ENCODE data around the gene GADD45GIP1. TPM values are rescaled to one million over a fixed set of nuclear protein-coding genes. Genes with fewer than 3 reads are reported as not detected.

The GADD45GIP1 gene
- total RNA-seq, 5 donors from 2014 or later (not counting 1 experiment from before 2014, with no cell fraction given) = 6.2 to 22.6 (median 20.1) TPM

- peak overlapping the region; percentile 39 to 99 (median 57) for H3K4me3 Mint-ChIP-seq
- peak overlapping the region; percentile 48 to 65 for H3K27ac Mint-ChIP-seq
- H3K4me1 ChIP-seq (ENCODE audit: control insufficient read depth in 1 of 2, extremely low read depth in 1 of 2, insufficient read depth in 2 of 2, low read length in 2 of 2) = peaks cover 27 to 84% of the 10 kb centered on the region in 2 experiments
- H3K27me3 Mint-ChIP-seq = no peaks in the 10 kb centered on the region
- peaks cover 38% of the 10 kb centered on the region for H3K36me3 Mint-ChIP-seq
- ATAC-seq (replicated peaks in 1 of 4) (no peak), DNase-seq (no peak)
- no peaks in the 10 kb centered on the region for H3K9me3 ChIP-seq
- H3K4me1 Mint-ChIP-seq = peaks cover 71 to 73% (median 73%) of the 10 kb centered on the region in 3 donors
- ChIA-PET POLR2A (interaction anchor here in 1 of 2 donors (0.6 kb wide), 1 partner anchor 760 kb away, joined by 5 read pairs; no protein-coding TSS in a partner anchor), CTCF (no interaction called here)
- H3K4me3 ChIP-seq (ENCODE audit: control insufficient read depth in 1 of 2, extremely low read depth in 1 of 2, low read length in 1 of 2) = no peak overlapping the region
- H3K27me3 ChIP-seq (replicated peaks in 1 of 2; ENCODE audit: control insufficient read depth in 2 of 2, extremely low read depth in 1 of 2, insufficient read depth in 2 of 2, low read length in 1 of 2) = no peaks in the 10 kb centered on the region
- no peaks in the 10 kb centered on the region for H3K9me3 Mint-ChIP-seq
- peaks cover 11 to 58% of the 10 kb centered on the region in 2 donors for H3K36me3 ChIP-seq (ENCODE audit: control insufficient read depth in 2 of 2, extremely low read depth in 1 of 2, insufficient read depth in 1 of 2, low read length in 1 of 2)
- WGBS (ENCODE audit: insufficient coverage) = no CpG with 5 or more reads among the region's 2 CpGs
- H3K27ac ChIP-seq (ENCODE audit: low read length) = peak overlapping the region; percentile 16
Measured at GRCh38 chr19:12940897-12941296, 16.1 kb downstream of the GADD45GIP1 start.

DNA sequence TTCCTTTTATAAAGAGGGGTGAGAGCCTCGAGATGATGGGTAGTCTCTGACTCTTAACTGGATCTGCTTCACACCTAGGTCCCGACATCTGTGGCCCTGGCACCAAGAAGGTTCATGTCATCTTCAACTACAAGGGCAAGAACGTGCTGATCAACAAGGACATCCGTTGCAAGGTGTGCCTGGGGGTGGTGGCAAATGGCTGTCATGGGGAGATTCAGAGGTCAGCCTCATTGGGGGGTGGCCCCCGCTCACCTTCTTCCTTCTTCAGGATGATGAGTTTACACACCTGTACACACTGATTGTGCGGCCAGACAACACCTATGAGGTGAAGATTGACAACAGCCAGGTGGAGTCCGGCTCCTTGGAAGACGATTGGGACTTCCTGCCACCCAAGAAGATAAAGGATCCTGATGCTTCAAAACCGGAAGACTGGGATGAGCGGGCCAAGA, 17.0 kb downstream of the GADD45GIP1 start:
- Histone ChIP-seq H3K27ac (ENCODE audit: low read length) (peak overlapping the region; percentile 21), H3K27me3 (replicated peaks in 1 of 2; ENCODE audit: control insufficient read depth in 2 of 2, extremely low read depth in 1 of 2, insufficient read depth in 2 of 2, low read length in 1 of 2) (no peaks in the 10 kb centered on the region), H3K4me1 (ENCODE audit: control insufficient read depth in 1 of 2, extremely low read depth in 1 of 2, insufficient read depth in 2 of 2, low read length in 2 of 2) (peaks cover 27 to 78% of the 10 kb centered on the region in 2 experiments), H3K36me3 (ENCODE audit: control insufficient read depth in 2 of 2, extremely low read depth in 1 of 2, insufficient read depth in 1 of 2, low read length in 1 of 2) (peaks cover 11 to 56% of the 10 kb centered on the region in 2 donors), H3K4me3 (ENCODE audit: control insufficient read depth in 1 of 2, extremely low read depth in 1 of 2, low read length in 1 of 2) (peak overlapping the region; percentile 82 to 94), H3K9me3 (no peaks in the 10 kb centered on the region)
- WGBS (ENCODE audit: insufficient coverage) = 50% methylated on average over 3 of the region's 10 CpGs
- ChIA-PET POLR2A (no interaction called here), CTCF (no interaction called here)
- Mint-ChIP-seq H3K9me3 (no peaks in the 10 kb centered on the region), H3K36me3 (peaks cover 38% of the 10 kb centered on the region), H3K27ac (peak overlapping the region; percentile 92 to 95), H3K27me3 (no peaks in the 10 kb centered on the region), H3K4me1 (peaks cover 64 to 65% (median 65%) of the 10 kb centered on the region in 3 donors), H3K4me3 (peak overlapping the region; percentile 98 to 99 (median 99))
- ATAC-seq (replicated peaks in 1 of 4) (no peak), DNase-seq (no peak)

DNA sequence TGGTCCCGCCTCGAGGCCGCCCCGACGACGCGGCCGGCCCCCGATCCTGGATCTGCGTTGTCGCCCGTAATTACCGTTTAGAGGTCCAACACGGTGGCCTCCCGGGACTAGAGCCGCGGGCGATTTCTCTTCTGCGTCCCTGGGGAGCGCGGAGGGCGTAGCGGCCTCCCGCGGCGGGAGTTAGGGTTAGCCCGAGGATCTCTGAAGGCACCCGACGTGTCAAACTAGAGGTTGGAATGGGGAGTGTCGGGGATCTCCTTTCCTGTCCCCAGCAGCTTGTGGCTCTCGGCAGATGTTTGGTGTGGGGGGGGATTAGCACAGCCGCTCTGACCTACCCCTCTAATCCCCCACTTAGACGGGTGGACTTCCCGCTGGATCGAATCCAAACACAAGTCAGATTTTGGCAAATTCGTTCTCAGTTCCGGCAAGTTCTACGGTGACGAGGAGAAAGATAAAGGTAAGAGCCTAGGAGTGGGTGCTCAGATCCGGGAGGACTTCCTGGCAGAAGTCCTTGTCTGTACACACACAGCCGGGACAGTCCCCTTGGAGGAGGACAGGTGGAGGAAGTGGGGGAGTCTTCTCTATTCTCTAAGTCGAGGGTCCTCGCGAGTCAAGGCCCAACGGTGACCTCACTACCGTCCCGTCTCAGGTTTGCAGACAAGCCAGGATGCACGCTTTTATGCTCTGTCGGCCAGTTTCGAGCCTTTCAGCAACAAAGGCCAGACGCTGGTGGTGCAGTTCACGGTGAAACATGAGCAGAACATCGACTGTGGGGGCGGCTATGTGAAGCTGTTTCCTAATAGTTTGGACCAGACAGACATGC, 18.0 kb downstream of the GADD45GIP1 start:
- Mint-ChIP-seq H3K4me3 (peak overlapping the region; percentile 98 to 99 (median 99)), H3K27me3 (no peaks in the 10 kb centered on the region), H3K36me3 (peaks cover 36% of the 10 kb centered on the region), H3K4me1 (peaks cover 57 to 62% (median 60%) of the 10 kb centered on the region in 3 donors), H3K9me3 (no peaks in the 10 kb centered on the region), H3K27ac (peak overlapping the region; percentile 92 to 95)
- Histone ChIP-seq H3K4me1 (ENCODE audit: control insufficient read depth in 1 of 2, extremely low read depth in 1 of 2, insufficient read depth in 2 of 2, low read length in 2 of 2) (peaks cover 27 to 72% of the 10 kb centered on the region in 2 experiments), H3K36me3 (ENCODE audit: control insufficient read depth in 2 of 2, extremely low read depth in 1 of 2, insufficient read depth in 1 of 2, low read length in 1 of 2) (peaks cover 11 to 46% of the 10 kb centered on the region in 2 donors), H3K9me3 (no peaks in the 10 kb centered on the region), H3K27me3 (replicated peaks in 1 of 2; ENCODE audit: control insufficient read depth in 2 of 2, extremely low read depth in 1 of 2, insufficient read depth in 2 of 2, low read length in 1 of 2) (no peaks in the 10 kb centered on the region), H3K27ac (ENCODE audit: low read length) (peak overlapping the region; percentile 30), H3K4me3 (ENCODE audit: control insufficient read depth in 1 of 2, extremely low read depth in 1 of 2, low read length in 1 of 2) (peak overlapping the region; percentile 82 to 94)
- DNase-seq = peak in 20 of 35 experiments; percentile 8 to 61 (median 26)
- ATAC-seq (replicated peaks in 1 of 4) = peak; percentile 15 to 25 (median 18)
- WGBS (ENCODE audit: insufficient coverage) = under 1% methylated on average over 37 of the region's 54 CpGs
- ChIA-PET CTCF (no interaction called here), POLR2A (no interaction called here)

DNA sequence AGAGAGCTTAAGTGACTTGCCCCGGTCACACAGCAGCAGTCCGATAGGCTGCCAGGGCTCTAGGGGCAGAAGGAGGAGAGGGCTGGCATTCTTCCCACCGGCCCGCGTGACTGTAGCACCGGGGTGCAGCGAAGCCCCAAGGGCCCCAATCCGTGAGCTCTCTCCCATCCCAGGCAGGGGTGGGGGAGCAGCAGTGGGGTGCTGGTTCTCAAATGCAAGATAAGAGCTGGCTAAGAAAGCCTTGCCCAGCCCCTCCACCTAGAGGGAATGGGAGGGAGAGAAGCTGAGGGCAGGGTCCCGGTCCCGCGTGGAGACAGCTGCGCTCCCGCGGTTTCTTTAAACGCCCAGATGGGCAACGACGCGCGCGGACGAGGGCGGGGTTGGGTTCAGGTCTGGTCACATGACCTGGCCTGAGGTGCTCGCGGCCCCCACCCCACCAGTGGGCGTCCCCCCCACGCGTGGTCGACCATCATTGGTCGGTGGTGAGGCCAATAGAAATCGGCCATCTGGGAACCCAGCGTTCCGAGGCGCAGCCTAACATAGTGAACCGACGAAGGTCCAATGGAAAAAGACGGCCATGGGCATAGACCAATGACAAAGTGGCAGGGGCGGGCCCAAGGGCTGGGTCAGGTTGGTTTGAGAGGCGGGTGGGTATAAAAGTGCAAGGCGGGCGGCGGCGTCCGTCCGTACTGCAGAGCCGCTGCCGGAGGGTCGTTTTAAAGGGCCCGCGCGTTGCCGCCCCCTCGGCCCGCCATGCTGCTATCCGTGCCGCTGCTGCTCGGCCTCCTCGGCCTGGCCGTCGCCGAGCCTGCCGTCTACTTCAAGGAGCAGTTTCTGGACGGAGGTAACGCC, 18.9 kb downstream of the GADD45GIP1 start, which contains the start of gene CALR:
TSS of gene CALR (plus strand) at position 683 of the 852 bp plus-strand sequence. CDS start at position 754, 71 bp downstream.
- Histone ChIP-seq H3K27ac (ENCODE audit: low read length) (peak within 1 kb of the TSS; percentile 30), H3K4me1 (ENCODE audit: control insufficient read depth in 1 of 2, extremely low read depth in 1 of 2, insufficient read depth in 2 of 2, low read length in 2 of 2) (peaks cover 27 to 70% of the 10 kb centered on the region in 2 experiments), H3K9me3 (no peaks in the 10 kb centered on the region), H3K27me3 (replicated peaks in 1 of 2; ENCODE audit: control insufficient read depth in 2 of 2, extremely low read depth in 1 of 2, insufficient read depth in 2 of 2, low read length in 1 of 2) (no peaks in the 10 kb centered on the region), H3K4me3 (ENCODE audit: control insufficient read depth in 1 of 2, extremely low read depth in 1 of 2, low read length in 1 of 2) (peak within 1 kb of the TSS; percentile 82 to 94), H3K36me3 (ENCODE audit: control insufficient read depth in 2 of 2, extremely low read depth in 1 of 2, insufficient read depth in 1 of 2, low read length in 1 of 2) (peaks cover 11 to 38% of the 10 kb centered on the region in 2 donors)
- Mint-ChIP-seq H3K4me1 (peaks cover 57 to 63% (median 61%) of the 10 kb centered on the region in 3 donors), H3K27ac (peak within 1 kb of the TSS; percentile 92 to 95), H3K4me3 (peak within 1 kb of the TSS; percentile 98 to 99 (median 99)), H3K36me3 (peaks cover 30% of the 10 kb centered on the region), H3K27me3 (no peaks in the 10 kb centered on the region), H3K9me3 (no peaks in the 10 kb centered on the region)
- under 1% methylated on average over 62 of the region's 63 CpGs for WGBS (ENCODE audit: insufficient coverage)
- POLR2A ChIA-PET = interaction anchor here in 1 of 2 donors (0.6 kb wide), 1 partner anchor 1537 kb away, joined by 6 read pairs; no protein-coding TSS in a partner anchor
- ATAC-seq (replicated peaks in 1 of 4) (peak; percentile 88 to 91 (median 90)), DNase-seq (peak; percentile 96 to 100 (median 98))
- CTCF ChIA-PET = interaction anchor here in 1 of 2 donors (0.6 to 1.1 kb wide), 3 partner anchors 10 to 53 kb away, joined by 3 to 9 read pairs (median 5); partner anchors contain the start of gene GCDH

- DNase-seq (no peak), ATAC-seq (replicated peaks in 1 of 4) (no peak)
- no peaks in the 10 kb centered on the region for H3K9me3 Mint-ChIP-seq
- 36% methylated on average over 12 of the region's 23 CpGs for WGBS (ENCODE audit: insufficient coverage)
- Histone ChIP-seq H3K27ac (ENCODE audit: low read length) (no peak overlapping the region), H3K27me3 (replicated peaks in 1 of 2; ENCODE audit: control insufficient read depth in 2 of 2, extremely low read depth in 1 of 2, insufficient read depth in 2 of 2, low read length in 1 of 2) (no peaks in the 10 kb centered on the region), H3K9me3 (no peaks in the 10 kb centered on the region), H3K4me3 (ENCODE audit: control insufficient read depth in 1 of 2, extremely low read depth in 1 of 2, low read length in 1 of 2) (peak overlapping the region; percentile 82 to 94), H3K36me3 (ENCODE audit: control insufficient read depth in 2 of 2, extremely low read depth in 1 of 2, insufficient read depth in 1 of 2, low read length in 1 of 2) (peaks cover 11 to 30% of the 10 kb centered on the region in 2 donors), H3K4me1 (ENCODE audit: control insufficient read depth in 1 of 2, extremely low read depth in 1 of 2, insufficient read depth in 2 of 2, low read length in 2 of 2) (peaks cover 33 to 71% of the 10 kb centered on the region in 2 experiments)
- peaks cover 63 to 68% (median 65%) of the 10 kb centered on the region in 3 donors for H3K4me1 Mint-ChIP-seq
- CTCF ChIA-PET = interaction anchor here in 1 of 2 donors (0.6 to 1.1 kb wide), 3 partner anchors 9 to 52 kb away, joined by 3 to 9 read pairs (median 5); partner anchors contain the start of gene GCDH
- peak overlapping the region; percentile 92 to 95 for H3K27ac Mint-ChIP-seq
- H3K27me3 Mint-ChIP-seq = no peaks in the 10 kb centered on the region
- POLR2A ChIA-PET = no interaction called here
- H3K36me3 Mint-ChIP-seq = peaks cover 25% of the 10 kb centered on the region
- H3K4me3 Mint-ChIP-seq = peak overlapping the region; percentile 98 to 99 (median 99)
Measured at GRCh38 chr19:12937093-12937926, 19.7 kb downstream of the GADD45GIP1 start.

Data from T-cell (primary cell).